Left renal pelvis (tissue), 4 donors: ENCODE results near the gene DLEC1. TPM values are rescaled to one million over a fixed set of nuclear protein-coding genes. Genes with fewer than 3 reads are reported as not detected.
"Not testable (repeated sequence)": the region's sequence is repeated elsewhere in the genome, so short reads cannot be mapped to it uniquely, and the experiment has no call there.

Experiments
- DNase-seq, 4 donors: peaks; one replicate each; pipeline ENCODE4 v3.0.0-alpha.2; 2013; ENCODE audit warnings: low read depth in 4 of 4, low spot score in 3 of 4
- polyA plus RNA-seq, 4 donors: library from polyadenylated mRNA; unstranded; fragments of 120-200 nt; gene quantifications; one replicate each; pipeline ENCODE4 v1.2.1, GENCODE V29; 2013; ENCODE audit not compliant: insufficient read length in 4 of 4

Gene DLEC1
- polyA plus RNA-seq, 4 donors, result 0.75 to 1.8 (median 1.0) TPM

GRCh38 chr3:38133557-38134405 is 94.8 kb downstream of the DLEC1 start:
- no peak for DNase-seq

GRCh38 chr3:38134517-38135143 is 95.6 kb downstream of the DLEC1 start:
- not testable (repeated sequence) for DNase-seq

GRCh38 chr3:38135621-38136277 is 96.7 kb downstream of the DLEC1 start:
- not testable (repeated sequence) for DNase-seq

GRCh38 chr3:38136393-38136776 is 97.4 kb downstream of the DLEC1 start:
- no peak for DNase-seq

GRCh38 chr3:38136777-38137614 is 98.0 kb downstream of the DLEC1 start, which contains the start of gene ACAA1:
Gene ACAA1 (minus strand): TSS chr3:38137127. CDS start chr3:38137035, 92 bp downstream.
- DNase-seq, result peak; percentile 96 to 97 (median 96)

- DNase-seq, result no peak
Observed at GRCh38 chr3:38137615-38138348, 98.8 kb downstream of the DLEC1 start.

- no peak for DNase-seq
Observed at GRCh38 chr3:38138349-38139190, 99.6 kb downstream of the DLEC1 start, which contains the start of gene MYD88. Gene MYD88 (plus strand): TSS chr3:38138661. CDS start chr3:38138701, 40 bp downstream.

- no peak for DNase-seq
Observed at GRCh38 chr3:38139191-38139590, 100.2 kb downstream of the DLEC1 start.

- no peak for DNase-seq
Observed at GRCh38 chr3:38139652-38140051, 100.6 kb downstream of the DLEC1 start.

GRCh38 chr3:38140326-38141172 is 101.5 kb downstream of the DLEC1 start:
- no peak for DNase-seq

GRCh38 chr3:38141173-38141951 is 102.4 kb downstream of the DLEC1 start:
- DNase-seq, result no peak

- DNase-seq, result no peak
Observed at GRCh38 chr3:38141952-38142273, 102.9 kb downstream of the DLEC1 start.

GRCh38 chr3:38142959-38143358 is 104.0 kb downstream of the DLEC1 start:
- DNase-seq, result no peak

- DNase-seq, result no peak
Observed at GRCh38 chr3:38143511-38143910, 104.5 kb downstream of the DLEC1 start.

- DNase-seq, result no peak
Observed at GRCh38 chr3:38146504-38146903, 107.5 kb downstream of the DLEC1 start.

GRCh38 chr3:38147421-38147820 is 108.4 kb downstream of the DLEC1 start:
- DNase-seq, result no peak

GRCh38 chr3:38148311-38148882 is 109.4 kb downstream of the DLEC1 start:
- no peak for DNase-seq
